Natural killer cell (primary cell): ENCODE results near the gene UBXN6. TPM values are rescaled to one million over a fixed set of nuclear protein-coding genes. Genes with fewer than 3 reads are reported as not detected.

Experiments
- ATAC-seq, 3 donors: fragments of 150-1000 bp in 2 of 3; fragments of 200-7000 bp in 1 of 3; cut with Tn5 transposase; 1 replicate in 1 of 3; 2 replicates in 2 of 3; pipeline ENCODE4 v1.10.0; 2021; ENCODE audit warnings: mild to moderate bottlenecking in 2 of 3, moderate library complexity in 2 of 3
- DNase-seq, 2 donors: peaks; one replicate each; pipeline versions ENCODE4 v3.0.0 to v3.0.0-alpha.2; 2013 to 2021; ENCODE audit warnings: mixed read lengths in 1 of 2
- H3K27ac ChIP-seq: one replicate; pipeline ENCODE4 v1.5.1; 2013; ENCODE audit warnings: mild to moderate bottlenecking, low read length
- H3K27me3 ChIP-seq: one replicate; pipeline ENCODE4 v1.6.1; 2013; ENCODE audit warnings: low read length; ENCODE audit not compliant: control insufficient read depth, insufficient read depth
- H3K36me3 ChIP-seq: one replicate; pipeline ENCODE4 v1.6.1; 2013; ENCODE audit warnings: low read length; ENCODE audit not compliant: control insufficient read depth, insufficient read depth
- H3K4me1 ChIP-seq: one replicate; pipeline ENCODE4 v1.6.1; 2013; ENCODE audit warnings: low read length; ENCODE audit not compliant: control insufficient read depth, insufficient read depth
- H3K4me3 ChIP-seq: one replicate; pipeline ENCODE4 v1.5.1; 2013; ENCODE audit warnings: low read length
- H3K9me3 ChIP-seq: one replicate; pipeline ENCODE4 v1.6.1; 2013; ENCODE audit warnings: low read length; ENCODE audit not compliant: control insufficient read depth, insufficient read depth
- H3K27ac Mint-ChIP-seq, 2 donors: one replicate each; pipeline ENCODE4 v1.8.0; 2022; ENCODE audit warnings: mild to moderate bottlenecking in 2 of 2, mixed read lengths in 2 of 2, moderate library complexity in 1 of 2
- H3K27me3 Mint-ChIP-seq, 2 donors: one replicate each; pipeline ENCODE4 v1.8.0; 2022; ENCODE audit warnings: low read depth in 2 of 2, mixed read lengths in 2 of 2
- H3K36me3 Mint-ChIP-seq: one replicate; pipeline ENCODE4 v1.8.0; 2022; ENCODE audit warnings: mixed read lengths
- H3K4me1 Mint-ChIP-seq, 2 donors: one replicate each; pipeline ENCODE4 v1.8.0; 2022; ENCODE audit warnings: mixed read lengths in 2 of 2
- H3K4me3 Mint-ChIP-seq: one replicate; pipeline ENCODE4 v1.8.0; 2022; ENCODE audit warnings: mild to moderate bottlenecking, moderate library complexity, mixed read lengths
- H3K9me3 Mint-ChIP-seq, 2 donors: one replicate each; pipeline ENCODE4 v1.8.0; 2022; ENCODE audit warnings: mixed read lengths in 2 of 2
- CTCF ChIP-seq: fragments of 200-600 bp; IDR thresholded peaks from one replicate; pipeline ENCODE4 v1.8.0; 2022; ENCODE audit warnings: antibody characterized with exemption
- WGBS: methylation state at CpG from one replicate; pipeline ENCODE4 v1.1.7; 2013; ENCODE audit warnings: missing lambda C conversion rate; ENCODE audit not compliant: insufficient coverage; 5-methylcytosine and 5-hydroxymethylcytosine counted together
- intact Hi-C: fragments of 100-400 bp; cut with micrococcal nuclease; formaldehyde crosslinking; loops from one replicate; pipeline ENCODE4 v1.14.2; 2022
- total RNA-seq, 4 donors: library from RNA; stranded (reverse); fragments of 120-200 nt in 1 of 4; gene quantifications; one replicate each; pipeline versions ENCODE4 v1.2.3 to v1.2.4, GENCODE V29; 2013 to 2022

The UBXN6 gene
- total RNA-seq, 3 donors from 2014 or later (not counting 1 experiment from before 2014, with no cell fraction given), result 54.3 to 67.7 (median 63.3) TPM

- ATAC-seq (no peak), DNase-seq (no peak)
- Histone ChIP-seq H3K4me3 (no peak overlapping the region), H3K4me1 (peaks cover 12% of the 10 kb centered on the region), H3K36me3 (peaks cover 4% of the 10 kb centered on the region), H3K27ac (no peak overlapping the region), H3K9me3 (no peaks in the 10 kb centered on the region), H3K27me3 (no peaks in the 10 kb centered on the region)
- H3K4me1 Mint-ChIP-seq, result peaks cover 13 to 17% of the 10 kb centered on the region in 2 donors
- no peaks in the 10 kb centered on the region for H3K27me3 Mint-ChIP-seq
- no peaks in the 10 kb centered on the region for H3K9me3 Mint-ChIP-seq
- TF ChIP-seq CTCF, result no peak
- 95% methylated on average over 7 of the region's 7 CpGs for WGBS
- intact Hi-C loops, result no loop called here
- H3K27ac Mint-ChIP-seq, result no peak overlapping the region
- H3K4me3 Mint-ChIP-seq, result no peak overlapping the region
- no peaks in the 10 kb centered on the region for H3K36me3 Mint-ChIP-seq
Measured at GRCh38 chr19:4406626-4407025, 51.0 kb downstream of the UBXN6 start.

GRCh38 chr19:4405977-4406376 is 51.6 kb downstream of the UBXN6 start:
- Mint-ChIP-seq H3K9me3 (no peaks in the 10 kb centered on the region), H3K36me3 (no peaks in the 10 kb centered on the region), H3K4me1 (peaks cover 19 to 24% of the 10 kb centered on the region in 2 donors), H3K27me3 (no peaks in the 10 kb centered on the region), H3K4me3 (no peak overlapping the region), H3K27ac (no peak overlapping the region)
- 90% methylated on average over 8 of the region's 8 CpGs for WGBS
- DNase-seq (no peak), ATAC-seq (no peak)
- Histone ChIP-seq H3K27me3 (no peaks in the 10 kb centered on the region), H3K9me3 (no peaks in the 10 kb centered on the region), H3K36me3 (peaks cover 4% of the 10 kb centered on the region), H3K4me3 (no peak overlapping the region), H3K4me1 (peaks cover 18% of the 10 kb centered on the region), H3K27ac (no peak overlapping the region)
- intact Hi-C loops, result no loop called here
- TF ChIP-seq CTCF, result no peak

GRCh38 chr19:4403005-4403761 is 54.4 kb downstream of the UBXN6 start:
- Histone ChIP-seq H3K4me3 (peak overlapping the region; percentile 68), H3K27me3 (no peaks in the 10 kb centered on the region), H3K36me3 (no peaks in the 10 kb centered on the region), H3K4me1 (peaks cover 39% of the 10 kb centered on the region), H3K27ac (peak overlapping the region; percentile 55), H3K9me3 (no peaks in the 10 kb centered on the region)
- Mint-ChIP-seq H3K4me3 (peak overlapping the region; percentile 85), H3K36me3 (no peaks in the 10 kb centered on the region), H3K4me1 (peaks cover 28 to 37% of the 10 kb centered on the region in 2 donors), H3K9me3 (no peaks in the 10 kb centered on the region), H3K27me3 (no peaks in the 10 kb centered on the region), H3K27ac (peak overlapping the region; percentile 68 to 99)
- DNase-seq (peak in 1 of 2 donors; percentile 15), ATAC-seq (no peak)
- intact Hi-C loops, result loop anchor here (5.0 kb wide), 1 partner anchor 136 kb away; no protein-coding TSS in a partner anchor
- 13% methylated on average over 32 of the region's 32 CpGs for WGBS
- no peak for TF ChIP-seq CTCF
